Natural killer cell (primary cell): ENCODE results near the gene ZSCAN9. TPM values are rescaled to one million over a fixed set of nuclear protein-coding genes. Genes with fewer than 3 reads are reported as not detected.

Experiments
- ATAC-seq, 3 donors: fragments of 150-1000 bp in 2 of 3; fragments of 200-7000 bp in 1 of 3; cut with Tn5 transposase; 1 replicate in 1 of 3; 2 replicates in 2 of 3; pipeline ENCODE4 v1.10.0; 2021; ENCODE audit warnings: mild to moderate bottlenecking in 2 of 3, moderate library complexity in 2 of 3
- DNase-seq, 2 donors: peaks; one replicate each; pipeline versions ENCODE4 v3.0.0 to v3.0.0-alpha.2; 2013 to 2021; ENCODE audit warnings: mixed read lengths in 1 of 2
- H3K27ac ChIP-seq: one replicate; pipeline ENCODE4 v1.5.1; 2013; ENCODE audit warnings: mild to moderate bottlenecking, low read length
- H3K27me3 ChIP-seq: one replicate; pipeline ENCODE4 v1.6.1; 2013; ENCODE audit warnings: low read length; ENCODE audit not compliant: control insufficient read depth, insufficient read depth
- H3K36me3 ChIP-seq: one replicate; pipeline ENCODE4 v1.6.1; 2013; ENCODE audit warnings: low read length; ENCODE audit not compliant: control insufficient read depth, insufficient read depth
- H3K4me1 ChIP-seq: one replicate; pipeline ENCODE4 v1.6.1; 2013; ENCODE audit warnings: low read length; ENCODE audit not compliant: control insufficient read depth, insufficient read depth
- H3K4me3 ChIP-seq: one replicate; pipeline ENCODE4 v1.5.1; 2013; ENCODE audit warnings: low read length
- H3K9me3 ChIP-seq: one replicate; pipeline ENCODE4 v1.6.1; 2013; ENCODE audit warnings: low read length; ENCODE audit not compliant: control insufficient read depth, insufficient read depth
- H3K27ac Mint-ChIP-seq, 2 donors: one replicate each; pipeline ENCODE4 v1.8.0; 2022; ENCODE audit warnings: mild to moderate bottlenecking in 2 of 2, mixed read lengths in 2 of 2, moderate library complexity in 1 of 2
- H3K27me3 Mint-ChIP-seq, 2 donors: one replicate each; pipeline ENCODE4 v1.8.0; 2022; ENCODE audit warnings: low read depth in 2 of 2, mixed read lengths in 2 of 2
- H3K36me3 Mint-ChIP-seq: one replicate; pipeline ENCODE4 v1.8.0; 2022; ENCODE audit warnings: mixed read lengths
- H3K4me1 Mint-ChIP-seq, 2 donors: one replicate each; pipeline ENCODE4 v1.8.0; 2022; ENCODE audit warnings: mixed read lengths in 2 of 2
- H3K4me3 Mint-ChIP-seq: one replicate; pipeline ENCODE4 v1.8.0; 2022; ENCODE audit warnings: mild to moderate bottlenecking, moderate library complexity, mixed read lengths
- H3K9me3 Mint-ChIP-seq, 2 donors: one replicate each; pipeline ENCODE4 v1.8.0; 2022; ENCODE audit warnings: mixed read lengths in 2 of 2
- CTCF ChIP-seq: fragments of 200-600 bp; IDR thresholded peaks from one replicate; pipeline ENCODE4 v1.8.0; 2022; ENCODE audit warnings: antibody characterized with exemption
- WGBS: methylation state at CpG from one replicate; pipeline ENCODE4 v1.1.7; 2013; ENCODE audit warnings: missing lambda C conversion rate; ENCODE audit not compliant: insufficient coverage; 5-methylcytosine and 5-hydroxymethylcytosine counted together
- intact Hi-C: fragments of 100-400 bp; cut with micrococcal nuclease; formaldehyde crosslinking; loops from one replicate; pipeline ENCODE4 v1.14.2; 2022
- total RNA-seq, 4 donors: library from RNA; stranded (reverse); fragments of 120-200 nt in 1 of 4; gene quantifications; one replicate each; pipeline versions ENCODE4 v1.2.3 to v1.2.4, GENCODE V29; 2013 to 2022

ZSCAN9 gene
- total RNA-seq, 3 donors from 2014 or later (not counting 1 experiment from before 2014, with no cell fraction given): 17.7 to 20.0 (median 18.7) TPM

- Histone ChIP-seq H3K27ac (no peak overlapping the region), H3K4me3 (no peak overlapping the region), H3K36me3 (peaks cover 33% of the 10 kb centered on the region), H3K27me3 (no peaks in the 10 kb centered on the region), H3K9me3 (no peaks in the 10 kb centered on the region), H3K4me1 (no peaks in the 10 kb centered on the region)
- no peak overlapping the region for H3K27ac Mint-ChIP-seq
- H3K9me3 Mint-ChIP-seq: no peaks in the 10 kb centered on the region
- 99% methylated on average over 11 of the region's 11 CpGs for WGBS
- no peak for TF ChIP-seq CTCF
- no peaks in the 10 kb centered on the region for H3K27me3 Mint-ChIP-seq
- no peak overlapping the region for H3K4me3 Mint-ChIP-seq
- ATAC-seq (no peak), DNase-seq (no peak)
- H3K4me1 Mint-ChIP-seq: peaks cover 0 to 11% of the 10 kb centered on the region in 2 donors
- intact Hi-C loops: no loop called here
- peaks cover 22% of the 10 kb centered on the region for H3K36me3 Mint-ChIP-seq
Observed at GRCh38 chr6:28232785-28233184, 7.7 kb downstream of the ZSCAN9 start.

- H3K4me1 ChIP-seq: no peaks in the 10 kb centered on the region
- TF ChIP-seq CTCF: no peak
- no peak overlapping the region for H3K4me3 Mint-ChIP-seq
- no peaks in the 10 kb centered on the region for H3K27me3 Mint-ChIP-seq
- H3K9me3 Mint-ChIP-seq: no peaks in the 10 kb centered on the region
- H3K4me1 Mint-ChIP-seq: peaks cover 0 to 5% of the 10 kb centered on the region in 2 donors
- no peak for DNase-seq
- H3K9me3 ChIP-seq: no peaks in the 10 kb centered on the region
- no peak overlapping the region for H3K27ac ChIP-seq
- H3K27me3 ChIP-seq: no peaks in the 10 kb centered on the region
- intact Hi-C loops: no loop called here
- peaks cover 9% of the 10 kb centered on the region for H3K36me3 Mint-ChIP-seq
- 89% methylated on average over 3 of the region's 3 CpGs for WGBS
- no peak overlapping the region for H3K4me3 ChIP-seq
- H3K36me3 ChIP-seq: peaks cover 14% of the 10 kb centered on the region
- ATAC-seq: no peak
- H3K27ac Mint-ChIP-seq: no peak overlapping the region
Observed at GRCh38 chr6:28235912-28236452, 10.9 kb downstream of the ZSCAN9 start.

GRCh38 chr6:28239636-28240035, 14.6 kb downstream of the ZSCAN9 start:
- whole genome bisulfite sequencing: 82% methylated on average over 1 of the region's 1 CpG

More at GRCh38 chr6:28239636-28240035, 14.6 kb downstream of the ZSCAN9 start:
- Histone ChIP-seq H3K36me3 (peaks cover 11% of the 10 kb centered on the region), H3K27me3 (no peaks in the 10 kb centered on the region), H3K4me3 (no peak overlapping the region), H3K27ac (no peak overlapping the region), H3K4me1 (no peaks in the 10 kb centered on the region), H3K9me3 (no peaks in the 10 kb centered on the region)
- TF ChIP-seq CTCF: no peak
- no peaks in the 10 kb centered on the region for H3K27me3 Mint-ChIP-seq
- intact Hi-C loops: no loop called here
- no peak for DNase-seq
- peaks cover 13% of the 10 kb centered on the region for H3K36me3 Mint-ChIP-seq
- H3K9me3 Mint-ChIP-seq: no peaks in the 10 kb centered on the region
- peaks cover 2 to 10% of the 10 kb centered on the region in 2 donors for H3K4me1 Mint-ChIP-seq
- H3K4me3 Mint-ChIP-seq: no peak overlapping the region
- H3K27ac Mint-ChIP-seq: no peak overlapping the region
- no peak for ATAC-seq
